GM18517 (cell line): ENCODE data around the gene UHMK1.
"Not testable (repeated sequence)": the region's sequence is repeated elsewhere in the genome, so short reads cannot be mapped to it uniquely, and the experiment has no call there.

Experiments used
- ATAC-seq: cut with Tn5 transposase; IDR thresholded peaks from one replicate; pipeline ENCODE4 v1.9.1; 2021; ENCODE audit warnings: mild to moderate bottlenecking, moderate library complexity; ENCODE audit not compliant: unreplicated experiment

UHMK1 gene

GRCh38 chr1:162564762-162565218 is 67.2 kb downstream of the UHMK1 start:
- ATAC-seq = no peak

- no peak for ATAC-seq
Measured at GRCh38 chr1:162565460-162565859, 67.8 kb downstream of the UHMK1 start.

- ATAC-seq = no peak
Measured at GRCh38 chr1:162566870-162567269, 69.3 kb downstream of the UHMK1 start.

GRCh38 chr1:162568802-162569201 is 71.2 kb downstream of the UHMK1 start:
- ATAC-seq = no peak

GRCh38 chr1:162570718-162571117 is 73.1 kb downstream of the UHMK1 start:
- ATAC-seq = no peak

- not testable (repeated sequence) for ATAC-seq
Measured at GRCh38 chr1:162571121-162571520, 73.5 kb downstream of the UHMK1 start.

- no peak for ATAC-seq
Measured at GRCh38 chr1:162571696-162572095, 74.1 kb downstream of the UHMK1 start.

GRCh38 chr1:162573136-162573535 is 75.5 kb downstream of the UHMK1 start:
- no peak for ATAC-seq

- no peak for ATAC-seq
Measured at GRCh38 chr1:162578071-162578700, 80.6 kb downstream of the UHMK1 start.

- ATAC-seq = no peak
Measured at GRCh38 chr1:162578936-162579335, 81.3 kb downstream of the UHMK1 start.
